GM19025 (cell line): ENCODE results near the gene TFEB.

Experiments
- ATAC-seq: cut with Tn5 transposase; IDR thresholded peaks from one replicate; pipeline ENCODE4 v1.9.1; 2021; ENCODE audit warnings: mild to moderate bottlenecking, low read depth, moderate library complexity; ENCODE audit not compliant: unreplicated experiment

The TFEB gene

DNA sequence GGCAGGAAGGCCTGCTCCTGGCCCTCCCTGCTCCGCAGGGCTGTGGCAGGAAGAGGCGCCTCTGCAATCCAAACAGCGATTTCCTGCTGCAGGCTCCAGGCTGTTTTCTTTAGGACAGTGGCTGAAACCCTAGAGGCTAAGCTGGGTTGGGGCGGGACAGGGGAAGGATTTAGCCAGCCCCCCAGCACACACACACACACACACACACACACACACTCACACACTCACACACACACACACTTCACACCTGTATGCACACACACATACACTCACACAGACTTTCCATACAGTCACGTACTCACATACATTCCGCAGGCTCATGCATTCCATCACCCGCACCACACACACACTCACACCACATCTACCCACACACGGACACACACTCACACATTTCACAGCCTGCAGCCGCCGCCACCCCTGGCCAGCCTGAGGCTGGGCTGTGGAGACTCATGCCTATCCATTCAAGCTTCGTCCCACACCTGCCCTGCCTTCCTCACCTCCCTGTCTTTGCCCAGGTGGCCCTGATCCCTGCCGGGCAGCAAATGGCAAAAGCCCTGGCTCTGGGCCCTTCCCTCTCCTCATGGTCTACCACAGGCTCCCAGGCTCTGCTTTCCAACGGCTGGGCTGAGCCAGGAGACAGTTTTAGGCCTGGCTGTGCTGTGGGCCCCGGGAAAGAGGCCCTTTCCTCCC is 79.3 kb downstream of the TFEB start:
- no peak for ATAC-seq

GRCh38 chr6:41655646-41656001 is 79.8 kb downstream of the TFEB start:
- no peak for ATAC-seq

- ATAC-seq = no peak
Measured at GRCh38 chr6:41655176-41655575, 80.2 kb downstream of the TFEB start.

DNA sequence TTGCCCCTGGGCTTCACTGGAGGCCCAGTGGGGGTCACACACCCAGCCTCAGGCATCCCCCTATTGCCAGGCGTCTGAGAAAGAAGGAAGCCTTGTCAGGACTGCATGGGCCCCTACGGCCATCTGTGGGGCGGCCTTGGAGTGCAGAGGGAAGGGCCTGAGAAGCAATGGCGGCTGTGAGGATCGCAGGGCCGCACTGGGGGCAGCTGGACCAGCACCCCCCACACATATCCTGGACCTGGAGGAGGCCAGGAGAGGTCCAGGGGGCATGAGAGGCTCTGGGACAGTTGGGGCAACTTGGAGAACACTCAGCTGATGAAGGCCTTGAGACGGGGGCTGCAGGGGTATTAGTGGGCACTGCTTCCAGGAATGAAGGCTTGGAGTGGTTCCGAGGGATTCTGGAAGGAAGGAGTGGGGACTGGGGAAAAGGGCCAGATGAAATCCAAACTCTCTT is 80.7 kb downstream of the TFEB start:
- no peak for ATAC-seq

- ATAC-seq = no peak
Measured at GRCh38 chr6:41654151-41654697, 81.2 kb downstream of the TFEB start.

GRCh38 chr6:41653691-41654090 is 81.7 kb downstream of the TFEB start:
- ATAC-seq = no peak

DNA sequence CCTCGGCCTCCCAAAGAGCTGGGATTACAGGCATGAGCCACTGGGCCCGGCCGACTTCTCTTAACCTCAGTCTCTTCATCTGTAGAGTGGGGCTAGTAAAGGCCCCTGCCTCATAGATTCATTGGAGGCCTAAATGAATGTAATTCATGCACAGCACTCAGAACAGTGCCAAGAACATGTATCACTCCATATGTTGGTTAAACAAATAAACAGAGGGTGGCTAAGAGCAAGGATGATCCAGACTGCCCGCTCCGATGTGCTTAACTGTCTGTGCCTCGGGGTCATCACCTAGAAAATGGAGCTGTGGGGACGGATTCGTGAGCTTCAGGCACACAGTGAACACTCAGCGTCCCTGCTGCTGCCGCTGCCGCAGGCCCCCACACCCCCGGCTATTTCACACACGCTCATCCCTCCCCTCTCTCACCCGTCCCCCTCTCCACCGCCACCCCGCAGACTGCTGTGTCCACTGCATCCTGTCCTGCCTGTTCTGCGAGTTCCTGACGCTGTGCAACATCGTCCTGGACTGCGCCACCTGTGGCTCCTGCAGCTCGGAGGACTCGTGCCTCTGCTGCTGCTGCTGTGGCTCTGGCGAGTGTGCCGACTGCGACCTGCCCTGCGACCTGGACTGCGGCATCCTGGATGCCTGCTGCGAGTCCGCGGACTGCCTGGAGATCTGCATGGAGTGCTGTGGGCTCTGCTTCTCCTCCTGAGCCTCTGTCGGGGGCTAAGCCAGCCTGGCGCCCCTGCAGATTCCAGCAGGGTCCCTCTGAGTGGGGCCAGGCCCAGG is 82.3 kb downstream of the TFEB start:
- ATAC-seq = no peak

DNA sequence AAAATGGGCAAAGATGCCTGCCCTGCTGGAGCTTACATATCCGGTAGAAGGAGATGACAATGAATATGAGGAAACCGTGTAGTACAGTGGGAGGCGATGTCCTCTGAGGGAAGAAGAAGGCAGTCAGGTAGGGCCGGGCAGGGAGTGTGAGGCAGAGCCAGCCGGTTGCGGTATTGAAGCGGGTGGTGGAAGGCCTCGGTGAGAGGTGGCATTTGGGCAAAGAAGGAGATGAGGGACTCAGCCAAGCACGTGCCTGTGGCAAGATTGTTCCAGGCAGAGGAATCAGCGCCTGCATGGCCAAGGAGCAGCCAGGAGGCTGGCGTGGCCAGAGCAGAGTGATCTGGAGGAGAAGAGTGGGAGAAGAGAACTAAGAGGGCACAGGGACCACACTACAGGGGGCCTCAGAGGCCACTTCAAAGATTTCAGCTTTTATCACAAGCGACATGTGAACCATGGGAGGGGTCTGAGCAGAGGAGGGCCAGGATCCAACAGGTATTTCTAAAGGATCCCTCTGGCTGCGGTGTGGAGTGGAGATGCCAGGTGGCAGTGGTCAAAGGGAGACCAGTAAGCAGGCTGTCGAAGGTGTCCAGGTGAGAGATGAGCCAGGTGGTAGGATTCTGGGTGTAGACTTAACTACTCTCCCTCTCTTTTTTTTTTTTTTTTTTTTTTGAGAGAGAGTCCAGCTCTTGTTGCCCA is 83.3 kb downstream of the TFEB start:
- no peak for ATAC-seq

DNA sequence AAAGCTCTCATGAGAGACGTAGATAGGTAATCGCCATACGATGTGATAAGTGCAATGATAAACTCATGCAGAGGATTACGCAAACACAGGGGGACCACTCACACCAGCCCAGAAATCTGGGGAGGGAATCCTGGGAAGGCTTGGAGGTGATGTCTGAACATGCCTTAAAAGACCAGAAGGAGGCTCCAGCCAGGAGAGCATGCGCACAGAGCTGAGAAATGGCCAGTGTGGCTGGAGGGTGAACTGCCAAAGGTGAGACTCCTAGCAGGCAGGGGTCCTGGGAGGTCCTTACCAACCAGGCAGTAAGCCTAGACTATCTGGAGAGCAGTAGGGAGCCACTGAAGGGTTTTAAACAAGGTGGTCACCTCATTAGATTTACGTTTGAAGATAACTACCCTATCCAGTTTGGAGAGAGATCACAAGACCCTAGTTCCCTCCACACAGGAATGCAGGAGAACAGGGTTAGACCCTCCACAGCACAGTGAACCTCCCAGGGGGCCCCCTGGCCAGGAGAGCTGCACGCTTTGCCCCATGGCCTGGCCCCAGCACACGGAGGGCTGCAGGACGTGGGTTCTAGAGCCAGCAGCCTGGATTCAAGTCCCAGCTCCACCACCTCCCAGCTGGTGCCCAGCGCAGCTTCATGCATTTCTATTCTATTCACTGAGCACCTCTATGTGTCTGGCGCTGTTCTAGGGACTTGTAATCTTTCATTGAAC is 84.0 kb downstream of the TFEB start:
- no peak for ATAC-seq

GRCh38 chr6:41650120-41650519 is 85.3 kb downstream of the TFEB start:
- ATAC-seq = no peak

GRCh38 chr6:41649596-41649995 is 85.8 kb downstream of the TFEB start:
- ATAC-seq = no peak

DNA sequence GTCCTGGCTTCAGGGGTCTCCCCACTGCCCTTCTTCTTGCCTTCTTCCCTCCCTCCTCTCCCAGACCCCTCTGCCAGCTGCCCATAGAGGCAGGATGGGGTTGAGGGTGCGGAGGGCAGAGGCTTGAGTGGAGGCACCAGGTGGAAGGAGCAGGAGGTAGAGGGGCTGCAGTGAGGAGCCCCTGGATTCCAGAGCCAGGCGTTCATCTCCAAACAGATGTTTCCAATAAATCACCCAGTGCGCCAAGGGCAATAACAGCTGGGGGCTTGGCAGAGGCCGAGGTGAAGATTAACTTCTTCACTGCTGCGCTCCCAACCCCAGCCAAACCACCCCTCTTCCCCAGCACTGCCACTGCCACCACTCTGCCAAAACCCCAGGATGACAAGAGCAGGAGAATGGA is 86.5 kb downstream of the TFEB start:
- ATAC-seq = no peak

DNA sequence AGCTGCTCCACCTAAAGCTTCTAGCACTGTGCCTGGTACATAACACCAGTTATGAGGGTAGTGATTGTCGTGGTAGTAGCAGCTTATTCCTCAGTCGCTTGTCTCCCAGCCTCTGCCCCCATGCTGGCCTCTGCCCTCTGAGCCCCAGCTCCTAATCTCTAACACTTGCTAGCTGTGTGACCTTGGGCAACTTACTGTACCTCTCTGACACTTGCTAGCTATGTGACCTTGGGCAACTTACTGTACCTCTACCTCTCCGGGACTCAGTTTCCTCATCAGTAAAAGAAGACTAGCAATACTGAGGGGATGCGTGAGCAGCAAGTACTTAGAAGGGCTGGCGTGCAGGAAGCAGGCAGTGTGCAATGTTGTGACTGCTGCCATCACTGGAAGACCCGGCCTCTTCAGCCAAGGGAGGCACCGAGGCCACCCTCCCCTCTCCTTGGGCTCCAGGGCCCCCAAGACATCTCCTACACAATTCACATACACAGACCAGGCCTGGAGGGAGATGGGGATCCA is 87.3 kb downstream of the TFEB start:
- no peak for ATAC-seq

- ATAC-seq = no peak
Measured at GRCh38 chr6:41647061-41647511, 88.3 kb downstream of the TFEB start.

- no peak for ATAC-seq
Measured at GRCh38 chr6:41646026-41646795, 89.2 kb downstream of the TFEB start.

DNA sequence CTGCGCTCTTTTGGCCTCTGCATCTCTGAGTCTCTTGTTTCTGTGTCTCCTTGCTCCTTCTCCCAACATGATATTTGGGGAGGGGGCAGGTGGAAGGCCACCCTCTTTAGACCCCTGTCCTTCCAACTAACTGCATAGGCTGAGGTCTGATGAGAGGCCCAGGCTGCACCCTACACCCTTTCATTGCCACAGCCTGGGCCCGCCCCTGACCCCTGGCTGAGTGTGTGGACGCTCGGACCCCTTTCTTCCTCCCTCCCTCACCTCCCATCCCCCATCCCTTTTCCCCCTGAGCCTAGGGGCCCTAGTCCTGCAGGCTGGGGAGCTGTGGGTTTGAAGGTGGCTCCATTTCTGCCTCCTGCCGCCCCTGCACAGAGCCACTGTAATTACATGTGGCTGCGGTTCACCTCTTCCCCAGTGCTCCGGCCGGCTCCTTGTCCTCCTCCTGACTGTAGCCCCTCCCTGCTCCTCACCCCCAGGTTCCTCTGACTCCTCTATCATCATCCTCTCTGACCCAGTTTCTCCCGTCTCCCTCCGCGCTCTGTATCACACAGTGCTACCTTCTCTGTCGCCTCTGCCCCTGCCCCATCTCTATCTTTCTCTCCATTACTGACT is 90.3 kb downstream of the TFEB start:
- no peak for ATAC-seq

DNA sequence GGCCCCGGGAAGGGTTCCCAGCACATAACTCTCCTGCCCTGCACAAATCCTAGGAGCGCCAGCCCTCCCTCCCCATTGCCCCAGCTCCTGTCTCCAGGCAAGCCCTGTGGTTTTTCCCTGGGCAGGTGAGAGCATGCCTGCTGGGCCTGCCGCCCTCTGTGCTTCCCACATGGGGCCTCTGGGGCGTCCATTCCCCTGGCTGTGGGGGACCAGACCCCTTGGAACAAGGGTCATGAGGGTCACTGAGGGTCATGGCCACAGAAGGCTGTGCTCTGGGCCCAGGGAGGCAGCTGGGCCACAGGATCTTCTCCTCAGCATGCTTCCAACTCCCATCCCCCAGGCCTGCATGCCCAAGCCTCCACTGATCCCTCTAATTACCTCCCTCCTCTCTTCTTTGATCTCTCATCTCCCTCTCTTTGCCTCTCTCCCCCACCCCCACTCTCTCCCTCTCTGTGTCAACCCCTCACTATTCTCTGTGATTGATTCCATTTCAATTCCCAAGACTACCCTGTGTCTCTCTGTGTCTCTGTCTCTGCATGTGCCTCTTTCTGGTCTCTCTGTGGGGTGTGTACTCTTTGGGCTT is 91.0 kb downstream of the TFEB start:
- no peak for ATAC-seq

- no peak for ATAC-seq
Measured at GRCh38 chr6:41643899-41644269, 91.5 kb downstream of the TFEB start.
